Mesendoderm (in vitro differentiated cells): ENCODE results near the gene NXPH2.

Source experiments
- DNase-seq: peaks from one replicate; pipeline ENCODE4 v3.0.0; 2013
- H2AK5ac ChIP-seq: 2 replicates; pipeline ENCODE4 v1.6.1; 2013; ENCODE audit warnings: low read length, inconsistent platforms
- H2BK120ac ChIP-seq: 2 replicates; pipeline ENCODE4 v1.6.1; 2013; ENCODE audit warnings: low read depth, mild to moderate bottlenecking, low read length, moderate library complexity, mixed read lengths
- H2BK15ac ChIP-seq: replicated peaks from 2 replicates; pipeline ENCODE4 v1.6.1; 2013; ENCODE audit warnings: low read depth, mild to moderate bottlenecking, moderate library complexity
- H2BK5ac ChIP-seq: 2 replicates; pipeline ENCODE4 v1.6.1; 2013; ENCODE audit warnings: low read length, inconsistent platforms
- H3K18ac ChIP-seq: 2 replicates; pipeline ENCODE4 v1.6.1; 2013; ENCODE audit warnings: mild to moderate bottlenecking, low read length, mixed read lengths
- H3K23ac ChIP-seq: one replicate; pipeline ENCODE4 v1.6.1; 2013; ENCODE audit warnings: low read length
- H3K27ac ChIP-seq: 2 replicates; pipeline ENCODE4 v1.5.1; 2013; ENCODE audit warnings: low read depth, mild to moderate bottlenecking, inconsistent platforms, low read length, moderate library complexity
- H3K27me3 ChIP-seq: 2 replicates; pipeline ENCODE4 v1.6.1; 2013; ENCODE audit warnings: low read length, control low read depth, mild to moderate bottlenecking, inconsistent platforms; ENCODE audit not compliant: insufficient read depth, poor library complexity
- H3K36me3 ChIP-seq: 2 replicates; pipeline ENCODE4 v1.6.1; 2013; ENCODE audit warnings: low read length, inconsistent platforms; ENCODE audit not compliant: control insufficient read depth, insufficient read depth
- H3K4ac ChIP-seq: one replicate; pipeline ENCODE4 v1.6.1; 2013; ENCODE audit warnings: low read depth, mild to moderate bottlenecking, low read length, moderate library complexity
- H3K4me1 ChIP-seq: 2 replicates; pipeline ENCODE4 v1.6.1; 2013; ENCODE audit warnings: low read depth, low read length, inconsistent platforms; ENCODE audit not compliant: control insufficient read depth
- H3K4me2 ChIP-seq: 2 replicates; pipeline ENCODE4 v1.6.1; 2013; ENCODE audit warnings: low read length
- H3K4me3 ChIP-seq: 2 replicates; pipeline ENCODE4 v1.5.1; 2013; ENCODE audit warnings: mild to moderate bottlenecking, low read length
- H3K56ac ChIP-seq: one replicate; pipeline ENCODE4 v1.6.1; 2013; ENCODE audit warnings: low read length
- H3K79me1 ChIP-seq: 2 replicates; pipeline ENCODE4 v1.6.1; 2013; ENCODE audit warnings: low read length, inconsistent platforms
- H3K79me2 ChIP-seq: 2 replicates; pipeline ENCODE4 v1.6.1; 2013; ENCODE audit warnings: mild to moderate bottlenecking, low read length; ENCODE audit not compliant: control insufficient read depth, insufficient read depth
- H3K9ac ChIP-seq: 2 replicates; pipeline ENCODE4 v1.6.1; 2013; ENCODE audit warnings: low read length, inconsistent platforms
- H4K5ac ChIP-seq: one replicate; pipeline ENCODE4 v1.6.1; 2013; ENCODE audit warnings: low read length
- H4K8ac ChIP-seq: one replicate; pipeline ENCODE4 v1.6.1; 2013; ENCODE audit warnings: low read depth, mild to moderate bottlenecking, control low read depth, low read length, moderate library complexity
- WGBS: extraction: QIAGEN DNeasy Blood & Tissue Kit; methylation state at CpG from one replicate; pipeline ENCODE4 v1.1.7; 2013; ENCODE audit warnings: low lambda C conversion rate, missing lambda C conversion rate; ENCODE audit not compliant: insufficient coverage; ENCODE audit errors: extremely low coverage; 5-methylcytosine and 5-hydroxymethylcytosine counted together

NXPH2 gene

DNA sequence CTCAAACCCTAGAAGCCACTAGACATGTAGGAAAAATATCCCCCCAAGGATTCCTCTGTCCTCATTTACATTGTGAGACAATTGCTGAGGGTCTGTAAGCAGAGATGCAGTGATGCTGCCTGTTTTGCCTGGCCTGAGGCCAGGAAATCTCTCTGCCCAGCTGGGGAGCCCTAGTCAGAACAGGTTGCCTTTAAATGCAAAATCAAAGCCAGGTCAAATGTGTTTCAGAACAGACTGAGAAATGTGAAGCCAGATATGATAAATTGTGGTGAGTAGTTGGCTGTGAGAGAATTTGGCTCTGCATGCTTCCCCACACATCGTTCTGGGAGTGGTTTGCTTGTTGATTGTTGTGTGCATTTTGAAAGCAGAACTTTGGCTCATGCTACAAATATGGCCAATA lies 38.4 kb upstream of the NXPH2 start:
- H2BK5ac ChIP-seq: no peak overlapping the region
- H4K5ac ChIP-seq: no peak overlapping the region
- no peak overlapping the region for H3K18ac ChIP-seq
- no CpG with 5 or more reads among the region's 1 CpG for WGBS
- no peak overlapping the region for H3K4ac ChIP-seq
- H3K36me3 ChIP-seq: no peaks in the 10 kb centered on the region
- no peak overlapping the region for H3K23ac ChIP-seq
- H3K27me3 ChIP-seq: no peaks in the 10 kb centered on the region
- H3K4me2 ChIP-seq: no peak overlapping the region
- H3K9ac ChIP-seq: no peak overlapping the region
- no peaks in the 10 kb centered on the region for H3K79me1 ChIP-seq
- H2BK15ac ChIP-seq: no peak overlapping the region
- no peak overlapping the region for H3K56ac ChIP-seq
- no peak overlapping the region for H4K8ac ChIP-seq
- no peaks in the 10 kb centered on the region for H3K79me2 ChIP-seq
- no peak overlapping the region for H3K27ac ChIP-seq
- DNase-seq: peak; percentile 48
- H3K4me3 ChIP-seq: no peak overlapping the region
- H2AK5ac ChIP-seq: no peak overlapping the region
- no peak overlapping the region for H2BK120ac ChIP-seq
- H3K4me1 ChIP-seq: no peaks in the 10 kb centered on the region

- Histone ChIP-seq H3K27ac (no peak overlapping the region), H3K79me2 (no peaks in the 10 kb centered on the region), H2BK120ac (no peak overlapping the region), H3K4ac (no peak overlapping the region), H3K23ac (no peak overlapping the region), H3K18ac (no peak overlapping the region), H3K4me3 (no peak overlapping the region), H3K79me1 (no peaks in the 10 kb centered on the region), H3K4me2 (no peak overlapping the region), H3K9ac (no peak overlapping the region), H3K27me3 (no peaks in the 10 kb centered on the region), H4K8ac (no peak overlapping the region), H2BK5ac (no peak overlapping the region), H2BK15ac (no peak overlapping the region), H3K36me3 (no peaks in the 10 kb centered on the region), H4K5ac (no peak overlapping the region), H3K56ac (no peak overlapping the region), H3K4me1 (no peaks in the 10 kb centered on the region), H2AK5ac (no peak overlapping the region)
- no CpG with 5 or more reads among the region's 4 CpGs for WGBS
- peak; percentile 54 for DNase-seq
Measured at GRCh38 chr2:138814123-138814898, 34.1 kb upstream of the NXPH2 start.

GRCh38 chr2:138811431-138811830 lies 31.2 kb upstream of the NXPH2 start:
- Histone ChIP-seq H3K36me3 (no peaks in the 10 kb centered on the region), H2BK15ac (no peak overlapping the region), H3K18ac (no peak overlapping the region), H3K4me3 (no peak overlapping the region), H3K4ac (no peak overlapping the region), H2BK120ac (no peak overlapping the region), H4K8ac (no peak overlapping the region), H3K27ac (no peak overlapping the region), H3K79me2 (no peaks in the 10 kb centered on the region), H3K4me2 (no peak overlapping the region), H3K56ac (no peak overlapping the region), H3K79me1 (no peaks in the 10 kb centered on the region), H4K5ac (no peak overlapping the region), H3K4me1 (no peaks in the 10 kb centered on the region), H2AK5ac (no peak overlapping the region), H3K23ac (no peak overlapping the region), H3K9ac (no peak overlapping the region), H2BK5ac (no peak overlapping the region), H3K27me3 (no peaks in the 10 kb centered on the region)
- no peak for DNase-seq
- no CpG with 5 or more reads among the region's 3 CpGs for WGBS

- Histone ChIP-seq H3K79me2 (no peaks in the 10 kb centered on the region), H2AK5ac (no peak overlapping the region), H3K23ac (no peak overlapping the region), H3K27ac (no peak overlapping the region), H3K4me1 (no peaks in the 10 kb centered on the region), H4K5ac (no peak overlapping the region), H3K18ac (no peak overlapping the region), H3K9ac (no peak overlapping the region), H2BK15ac (no peak overlapping the region), H2BK120ac (no peak overlapping the region), H2BK5ac (no peak overlapping the region), H3K36me3 (no peaks in the 10 kb centered on the region), H3K27me3 (no peaks in the 10 kb centered on the region), H3K4ac (no peak overlapping the region), H3K79me1 (no peaks in the 10 kb centered on the region), H3K4me2 (no peak overlapping the region), H3K4me3 (no peak overlapping the region), H4K8ac (no peak overlapping the region), H3K56ac (no peak overlapping the region)
- WGBS: no CpG with 5 or more reads among the region's 2 CpGs
- DNase-seq: no peak
Measured at GRCh38 chr2:138794724-138795123, 14.5 kb upstream of the NXPH2 start.

DNA sequence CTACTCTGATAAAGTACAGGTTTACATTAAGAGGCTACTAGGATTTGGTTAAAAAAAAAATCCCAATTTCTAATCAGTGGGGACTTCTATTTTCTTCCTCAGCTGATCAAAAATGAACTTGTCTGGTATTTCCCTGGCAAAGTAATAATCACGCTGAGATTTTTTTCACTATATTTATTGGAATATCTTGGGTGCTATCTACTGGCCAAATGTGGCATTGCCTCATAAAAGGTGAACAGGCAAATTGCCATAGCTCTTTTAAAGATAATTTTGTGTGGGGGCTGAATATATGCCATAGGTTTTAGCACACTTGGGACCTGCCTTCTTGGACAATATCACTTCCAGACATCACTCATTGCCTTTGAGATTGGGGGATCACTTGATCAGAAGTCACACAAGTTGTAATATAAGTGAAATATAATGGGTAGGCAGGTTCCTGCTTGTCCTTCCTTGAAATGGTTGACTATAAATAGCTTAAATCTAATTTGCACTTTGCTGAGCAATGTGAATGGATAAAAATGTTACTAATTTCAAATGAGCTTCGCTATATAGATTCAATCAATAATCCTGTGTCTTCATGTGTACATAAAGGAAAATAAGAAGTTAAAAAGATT lies 7.0 kb upstream of the NXPH2 start:
- H3K79me2 ChIP-seq: no peaks in the 10 kb centered on the region

More for the DNA sequence above, 7.0 kb upstream of the NXPH2 start:
- Histone ChIP-seq H3K27ac (no peak overlapping the region), H4K8ac (no peak overlapping the region), H3K36me3 (no peaks in the 10 kb centered on the region), H3K4me1 (no peaks in the 10 kb centered on the region), H2AK5ac (no peak overlapping the region), H4K5ac (no peak overlapping the region), H2BK120ac (no peak overlapping the region), H3K4ac (no peak overlapping the region), H3K79me1 (no peaks in the 10 kb centered on the region), H3K27me3 (peaks cover 2% of the 10 kb centered on the region), H2BK15ac (no peak overlapping the region), H3K9ac (no peak overlapping the region), H3K4me2 (no peak overlapping the region), H3K23ac (no peak overlapping the region), H2BK5ac (no peak overlapping the region), H3K56ac (no peak overlapping the region), H3K18ac (no peak overlapping the region), H3K4me3 (no peak overlapping the region)
- DNase-seq: no peak
- no CpG with 5 or more reads among the region's 2 CpGs for WGBS
